Epithelial cell of proximal tubule (primary cell): ENCODE measurements around the gene AMER2. TPM values are rescaled to one million over a fixed set of nuclear protein-coding genes. Genes with fewer than 3 reads are reported as not detected.

Experiments used
- DNase-seq: peaks from one replicate; pipeline ENCODE4 v3.0.0-alpha.2; 2011; ENCODE audit warnings: low read depth
- H3K4me3 ChIP-seq: 2 replicates; pipeline ENCODE4 v1.5.1; 2011; ENCODE audit warnings: low read depth, mild to moderate bottlenecking, low read length
- total RNA-seq: library from RNA; depleted of rRNA; stranded (reverse); fragments of >200 nt; gene quantifications from 2 replicates; pipeline ENCODE4 v1.2.3, GENCODE V29; 2015
- TF ChIP-seq, protein P1 (sequence below): conservative IDR thresholded peaks from 2 replicates; pipeline ENCODE4 v1.5.1; 2012; ENCODE audit warnings: low read depth, mild to moderate bottlenecking, low read length

AMER2 gene
- total RNA-seq, 1 donor from 2014 or later = 0.29 TPM

DNA sequence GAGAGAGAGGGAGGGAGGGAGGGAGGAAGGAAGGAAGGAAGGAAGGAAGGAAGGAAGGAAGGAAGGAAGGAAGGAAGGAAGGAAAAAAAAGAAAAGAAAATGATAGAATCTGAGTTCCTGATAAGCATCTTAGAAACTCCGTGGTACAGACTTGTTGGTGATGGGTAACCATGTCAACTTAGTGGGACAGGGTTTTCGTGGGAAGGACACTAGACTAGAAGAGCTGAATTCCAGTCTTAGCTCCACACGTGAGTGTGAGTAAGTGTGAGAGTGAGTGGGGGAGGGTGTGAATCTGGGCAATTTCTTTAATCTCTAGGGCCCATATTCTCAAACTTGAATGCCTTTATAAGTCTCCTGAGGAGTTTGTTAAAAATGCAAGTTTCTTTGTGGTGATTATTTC lies 41.1 kb downstream of the AMER2 start:
- no peak overlapping the region for H3K4me3 ChIP-seq
- DNase-seq = no peak
- TF ChIP-seq, protein P1, sequence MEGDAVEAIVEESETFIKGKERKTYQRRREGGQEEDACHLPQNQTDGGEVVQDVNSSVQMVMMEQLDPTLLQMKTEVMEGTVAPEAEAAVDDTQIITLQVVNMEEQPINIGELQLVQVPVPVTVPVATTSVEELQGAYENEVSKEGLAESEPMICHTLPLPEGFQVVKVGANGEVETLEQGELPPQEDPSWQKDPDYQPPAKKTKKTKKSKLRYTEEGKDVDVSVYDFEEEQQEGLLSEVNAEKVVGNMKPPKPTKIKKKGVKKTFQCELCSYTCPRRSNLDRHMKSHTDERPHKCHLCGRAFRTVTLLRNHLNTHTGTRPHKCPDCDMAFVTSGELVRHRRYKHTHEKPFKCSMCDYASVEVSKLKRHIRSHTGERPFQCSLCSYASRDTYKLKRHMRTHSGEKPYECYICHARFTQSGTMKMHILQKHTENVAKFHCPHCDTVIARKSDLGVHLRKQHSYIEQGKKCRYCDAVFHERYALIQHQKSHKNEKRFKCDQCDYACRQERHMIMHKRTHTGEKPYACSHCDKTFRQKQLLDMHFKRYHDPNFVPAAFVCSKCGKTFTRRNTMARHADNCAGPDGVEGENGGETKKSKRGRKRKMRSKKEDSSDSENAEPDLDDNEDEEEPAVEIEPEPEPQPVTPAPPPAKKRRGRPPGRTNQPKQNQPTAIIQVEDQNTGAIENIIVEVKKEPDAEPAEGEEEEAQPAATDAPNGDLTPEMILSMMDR = no peak

DNA sequence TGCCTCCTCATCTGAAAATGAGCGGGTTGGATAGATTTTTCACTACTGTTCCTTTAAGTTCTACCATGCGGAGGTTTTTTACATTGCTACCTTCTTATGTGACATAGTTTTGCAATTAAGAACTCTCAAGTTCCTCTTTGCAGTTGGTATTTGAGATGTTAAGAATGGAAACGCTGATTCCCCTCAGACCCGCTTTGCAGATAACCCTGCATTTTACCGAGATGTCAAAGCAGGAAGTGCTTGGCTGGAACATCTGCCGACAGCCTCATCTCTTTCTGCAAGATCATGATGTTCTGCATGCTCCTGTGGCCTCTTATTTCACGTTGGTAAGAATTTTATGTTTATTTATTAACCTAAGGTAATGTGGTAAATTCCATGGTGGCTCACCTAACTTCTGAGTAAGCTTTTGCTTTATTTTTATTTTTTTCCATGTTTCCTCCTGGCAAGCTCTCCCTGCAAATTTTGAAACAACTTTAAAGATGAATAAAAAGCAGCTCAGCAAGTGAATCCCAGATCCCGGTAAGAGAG lies 53.6 kb downstream of the AMER2 start:
- TF ChIP-seq, protein P1 = no peak
- no peak overlapping the region for H3K4me3 ChIP-seq
- DNase-seq = no peak

DNA sequence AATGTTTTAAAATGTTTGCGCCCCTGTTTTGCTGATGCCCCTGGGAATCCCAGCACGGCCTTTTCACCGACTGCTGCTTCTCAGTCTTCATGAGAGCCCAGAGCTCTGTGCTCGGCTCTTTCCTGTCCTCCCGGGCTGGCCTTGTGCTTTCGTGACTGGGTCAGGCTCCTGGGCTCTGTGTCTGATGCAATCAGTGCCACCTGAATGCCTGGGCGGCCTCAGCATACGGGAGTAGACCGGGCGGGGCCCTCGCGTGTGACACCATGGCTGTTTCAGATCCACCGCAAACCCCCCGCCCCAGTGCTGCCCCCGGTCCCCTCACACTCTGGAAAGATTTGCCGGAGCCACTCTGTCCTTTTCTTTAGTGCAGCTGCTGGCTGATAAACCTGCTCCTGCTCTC lies 54.8 kb downstream of the AMER2 start:
- TF ChIP-seq, protein P1 = no peak
- H3K4me3 ChIP-seq = no peak overlapping the region
- no peak for DNase-seq

DNA sequence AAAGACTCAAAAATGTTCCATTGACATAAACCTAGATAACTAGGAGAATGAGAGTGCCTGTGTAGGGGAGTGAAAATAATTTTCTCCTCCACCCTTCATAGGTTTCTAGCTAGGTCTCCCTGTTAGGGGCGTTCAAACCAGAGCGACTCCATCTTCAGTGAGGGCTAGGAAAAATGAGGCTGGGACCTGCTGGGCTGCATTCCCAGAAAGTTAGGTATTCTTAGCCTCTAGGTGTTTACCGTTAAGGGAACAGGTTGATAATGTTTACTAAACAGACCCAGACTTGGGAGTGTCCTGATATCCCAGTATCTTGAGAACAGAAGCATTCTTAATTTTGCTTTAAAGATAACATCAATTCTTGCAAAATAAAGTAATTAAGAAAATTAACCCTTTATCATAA lies 56.0 kb downstream of the AMER2 start:
- TF ChIP-seq, protein P1 = no peak

DNA sequence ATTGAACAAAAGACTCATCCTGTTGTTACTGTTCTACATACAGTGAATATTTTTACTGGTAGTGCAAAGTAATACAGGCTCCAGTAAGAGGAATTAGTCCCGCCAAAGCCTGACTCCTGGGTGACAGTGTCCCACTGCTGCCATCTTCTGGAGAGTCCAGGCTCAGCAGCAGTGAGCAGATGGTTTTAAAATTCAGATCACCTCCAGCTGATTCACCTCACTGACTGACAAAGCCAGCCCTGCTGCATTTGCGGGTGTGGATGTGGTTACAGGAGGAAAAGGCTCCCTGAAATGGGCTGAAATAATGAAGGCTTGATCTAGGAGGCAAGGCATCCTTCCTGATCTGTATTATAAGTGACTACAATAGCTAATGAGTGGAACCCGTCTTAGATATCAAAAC lies 57.9 kb downstream of the AMER2 start:
- H3K4me3 ChIP-seq = no peak overlapping the region
- peak; percentile 22 for DNase-seq
- TF ChIP-seq, protein P1 = peak; percentile 93

More for the DNA sequence above, 56.0 kb downstream of the AMER2 start:
- no peak overlapping the region for H3K4me3 ChIP-seq
- DNase-seq = no peak

GRCh38 chr13:25112695-25113255 lies 59.3 kb downstream of the AMER2 start:
- no peak for DNase-seq
- TF ChIP-seq, protein P1 = no peak
- no peak overlapping the region for H3K4me3 ChIP-seq

Other genes starting within 250 kb of the AMER2 start
- 0.14 and 0.23 TPM in 2 replicates for gene PABPC3, start 76.2 kb downstream of the AMER2 start, total RNA-seq
- 21.7 and 28.4 TPM in 2 replicates for gene MTMR6, start 115.2 kb upstream of the AMER2 start, total RNA-seq
- 50.7 and 74.9 TPM in 2 replicates for gene NUP58, start 129.3 kb upstream of the AMER2 start, total RNA-seq
- gene ATP8A2, start 199.7 kb upstream of the AMER2 start, total RNA-seq = 2.2 and 3.2 TPM in 2 replicates